HepG2 (cell line): ENCODE measurements around the gene PDE5A. TPM values are rescaled to one million over a fixed set of nuclear protein-coding genes. Genes with fewer than 3 reads are reported as not detected.
A peak's percentile ranks its signal among the peaks of the same experiment; 100 is the strongest.
"Not testable (repeated sequence)": the region's sequence is repeated elsewhere in the genome, so short reads cannot be mapped to it uniquely, and the experiment has no call there.

Experiments used
- ATF5 ChIP-seq: sonication (generic); formaldehyde crosslinking; IDR thresholded peaks from 2 replicates; pipeline ENCODE4 v1.4.0; 2020; ENCODE audit warnings: mild to moderate bottlenecking, low read depth, missing genetic modification reagents
- CHD2 ChIP-seq: IDR thresholded peaks from 2 replicates; pipeline ENCODE4 v1.6.1; 2011; ENCODE audit warnings: low read depth, low read length, improper control_type of control experiment
- DMAP1 ChIP-seq: IDR thresholded peaks from 2 replicates; pipeline ENCODE4 v1.6.1; 2016
- GABPA ChIP-seq, 2 experiments: IDR thresholded peaks; 2 replicates each; pipeline ENCODE4 v1.6.1; 2011 to 2016; ENCODE audit warnings: low read depth in 2 of 2, low read length in 1 of 2, missing biosample characterization in 1 of 2, missing genetic modification characterization in 1 of 2
- HNF1B ChIP-seq: sonication (generic); formaldehyde crosslinking; IDR thresholded peaks from 2 replicates; pipeline ENCODE4 v1.5.1; 2020; ENCODE audit warnings: mild to moderate bottlenecking, moderate library complexity, missing genetic modification reagents
- KDM3A ChIP-seq: IDR thresholded peaks from 2 replicates; pipeline ENCODE4 v1.6.1; 2018; ENCODE audit warnings: low read depth, missing compliant biosample characterization
- MIXL1 ChIP-seq: IDR thresholded peaks from 2 replicates; pipeline ENCODE4 v1.6.1; 2016
- NFYB ChIP-seq: sonication (generic); formaldehyde crosslinking; IDR thresholded peaks from 2 replicates; pipeline ENCODE4 v1.4.0; 2020; ENCODE audit warnings: missing genetic modification reagents
- PITX1 ChIP-seq: sonication (generic); formaldehyde crosslinking; IDR thresholded peaks from 2 replicates; pipeline ENCODE4 v1.5.1; 2020; ENCODE audit warnings: mild to moderate bottlenecking, missing genetic modification reagents
- POLR2AphosphoS5 ChIP-seq: IDR thresholded peaks from 2 replicates; pipeline ENCODE4 v1.6.1; 2012; ENCODE audit warnings: low read depth, low read length
- RELA ChIP-seq: sonication (generic); formaldehyde crosslinking; IDR thresholded peaks from 2 replicates; pipeline ENCODE4 v1.4.0; 2020; ENCODE audit warnings: missing genetic modification reagents
- SIN3B ChIP-seq: fragments of 150-350 bp; IDR thresholded peaks from 2 replicates; pipeline ENCODE4 v1.6.1; 2014; ENCODE audit warnings: low read length
- TBP ChIP-seq: sonication (generic); formaldehyde crosslinking; IDR thresholded peaks from 2 replicates; pipeline ENCODE4 v1.5.0; 2020; ENCODE audit warnings: missing genetic modification reagents
- TGIF2 ChIP-seq: IDR thresholded peaks from 2 replicates; pipeline ENCODE4 v1.6.1; 2016; ENCODE audit warnings: control low read depth, missing compliant biosample characterization
- ZBTB44 ChIP-seq: sonication (generic); formaldehyde crosslinking; IDR thresholded peaks from 2 replicates; pipeline ENCODE4 v1.4.0; 2020; ENCODE audit warnings: missing genetic modification reagents
- ZFP1 ChIP-seq: IDR thresholded peaks from 2 replicates; pipeline ENCODE4 v1.6.1; 2016
- ZFP90 ChIP-seq: sonication (generic); formaldehyde crosslinking; IDR thresholded peaks from 2 replicates; pipeline ENCODE4 v1.8.0; 2022; ENCODE audit warnings: missing genetic modification reagents, mild to moderate bottlenecking, inconsistent platforms, borderline replicate concordance
- ZGPAT ChIP-seq: IDR thresholded peaks from 2 replicates; pipeline ENCODE4 v1.6.1; 2016; ENCODE audit warnings: mild to moderate bottlenecking
- ZNF572 ChIP-seq: sonication (generic); formaldehyde crosslinking; IDR thresholded peaks from 2 replicates; pipeline ENCODE4 v1.5.1; 2020; ENCODE audit warnings: mild to moderate bottlenecking, missing genetic modification reagents
- ZNF574 ChIP-seq: sonication (generic); formaldehyde crosslinking; IDR thresholded peaks from 2 replicates; pipeline ENCODE4 v1.4.0; 2020; ENCODE audit warnings: missing genetic modification reagents
- ZNF639 ChIP-seq: conservative IDR thresholded peaks from 2 replicates; pipeline ENCODE4 v1.6.1; 2018; ENCODE audit warnings: missing genetic modification reagents
- polyA plus RNA-seq, 8 experiments: library from polyadenylated mRNA; depleted of rRNA in 3 of 8; stranded (reverse) in 7 of 8; unstranded in 1 of 8; fragments of >200 nt; fragmentation: Illumina TruSeq in 4 of 8; extraction: Trizol in 4 of 8; gene quantifications; 2 replicates each; pipeline versions ENCODE4 v1.2.1 to v1.2.3, GENCODE V29; 2011 to 2016; ENCODE audit warnings: low read depth in 4 of 8, missing spikeins in 1 of 8, mixed read lengths in 1 of 8; ENCODE audit not compliant: insufficient read depth in 1 of 8
- total RNA-seq, 5 experiments: library from RNA; depleted of rRNA; stranded (reverse); fragments of >200 nt; fragmentation: Illumina TruSeq; extraction: Trizol; gene quantifications; 2 replicates each; pipeline ENCODE4 v1.2.3, GENCODE V29; 2016; ENCODE audit warnings: low read depth in 1 of 5

The PDE5A gene
- total and polyA plus RNA-seq, 2 of the 13 experiments (the other 11 are each of a cell fraction or from before 2014, with no cell fraction given): 0.22 to 0.44 TPM

- TF ChIP-seq ATF5 (peak; percentile 75; the same call in 1 of the 2 replicates), ZNF639 (CRISPR knock-in tag) (peak; percentile 88), PITX1 (CRISPR knock-in tag) (peak; percentile 59; the same call in 1 of the 2 replicates), KDM3A (peak; percentile 98), GABPA (CRISPR knock-in tag; IDR thresholded peaks at IDR 0.05; ENCODE audit: low read depth) (peak; percentile 82), ZGPAT (CRISPR knock-in tag) (peak; percentile 98), ZNF574 (CRISPR knock-in tag) (peak; percentile 98), TBP (peak; percentile 97; the same call in 1 of the 2 replicates), ZBTB44 (CRISPR knock-in tag) (peak; percentile 64; the same call in 1 of the 2 replicates), CHD2 (peak; percentile 58; the same call in 1 of the 2 replicates), MIXL1 (peak; percentile 75), HNF1B (peak; percentile 89), POLR2AphosphoS5 (peak; percentile 63), DMAP1 (peak; percentile 93), RELA (CRISPR knock-in tag) (peak; percentile 95), ZNF572 (CRISPR knock-in tag) (0 out of 2 replicates have a peak, but pooled peaks have one; percentile 57), SIN3B (peak; percentile 96), TGIF2 (CRISPR knock-in tag) (peak; percentile 72), ZFP1 (CRISPR knock-in tag) (0 out of 2 replicates have a peak, but pooled peaks have one; percentile 48), NFYB (CRISPR knock-in tag) (peak; percentile 92), ZFP90 (CRISPR knock-in tag) (0 out of 2 replicates have a peak, but pooled peaks have one; percentile 54)
- not testable (repeated sequence) for TF ChIP-seq GABPA (IDR thresholded peaks at IDR 0.05; ENCODE audit: low read depth, low read length)
These were observed 173.9 kb downstream of the PDE5A start (continued) for GRCh38 chr4:119454491-119455270.
